Putamen (tissue), 1 donor: Measurements from ENCODE around the gene CDK5RAP2.

ENCODE experiments used
- DNase-seq: peaks from one replicate; pipeline ENCODE4 v3.0.0-alpha.2; 2016; ENCODE audit warnings: low spot score

Gene CDK5RAP2

GRCh38 chr9:120399940-120400339 is 180.0 kb downstream of the CDK5RAP2 start:
- DNase-seq, result no peak

- no peak for DNase-seq
These were observed 181.7 kb downstream of the CDK5RAP2 start for GRCh38 chr9:120398286-120398685.

- DNase-seq, result no peak
These were observed 182.5 kb downstream of the CDK5RAP2 start for GRCh38 chr9:120397453-120397852.

GRCh38 chr9:120396931-120397330 is 183.0 kb downstream of the CDK5RAP2 start:
- no peak for DNase-seq

- no peak for DNase-seq
These were observed 183.5 kb downstream of the CDK5RAP2 start for GRCh38 chr9:120396418-120396817.

GRCh38 chr9:120395376-120395775 is 184.6 kb downstream of the CDK5RAP2 start:
- no peak for DNase-seq

GRCh38 chr9:120394058-120394669 is 185.8 kb downstream of the CDK5RAP2 start:
- no peak for DNase-seq

- peak; percentile 25 for DNase-seq
These were observed 186.4 kb downstream of the CDK5RAP2 start for GRCh38 chr9:120393386-120394057.

- DNase-seq, result no peak
These were observed 187.3 kb downstream of the CDK5RAP2 start for GRCh38 chr9:120392711-120393110.

- DNase-seq, result no peak
These were observed 187.7 kb downstream of the CDK5RAP2 start for GRCh38 chr9:120392245-120392644.

- DNase-seq, result no peak
These were observed 188.3 kb downstream of the CDK5RAP2 start for GRCh38 chr9:120391691-120392090.

- DNase-seq, result no peak
These were observed 189.3 kb downstream of the CDK5RAP2 start for GRCh38 chr9:120390637-120391190.

GRCh38 chr9:120389867-120390266 is 190.1 kb downstream of the CDK5RAP2 start:
- DNase-seq, result no peak

GRCh38 chr9:120389300-120389699 is 190.7 kb downstream of the CDK5RAP2 start:
- no peak for DNase-seq

GRCh38 chr9:120388003-120388855 is 191.7 kb downstream of the CDK5RAP2 start:
- no peak for DNase-seq

GRCh38 chr9:120387257-120388002 is 192.5 kb downstream of the CDK5RAP2 start:
- no peak for DNase-seq

GRCh38 chr9:120386390-120387131 is 193.4 kb downstream of the CDK5RAP2 start:
- DNase-seq, result no peak

GRCh38 chr9:120385606-120386389 is 194.2 kb downstream of the CDK5RAP2 start:
- no peak for DNase-seq

- no peak for DNase-seq
These were observed 195.1 kb downstream of the CDK5RAP2 start for GRCh38 chr9:120384925-120385272.
